Measurements from ENCODE around the gene ZFC3H1.

ZFC3H1 gene

DNA sequence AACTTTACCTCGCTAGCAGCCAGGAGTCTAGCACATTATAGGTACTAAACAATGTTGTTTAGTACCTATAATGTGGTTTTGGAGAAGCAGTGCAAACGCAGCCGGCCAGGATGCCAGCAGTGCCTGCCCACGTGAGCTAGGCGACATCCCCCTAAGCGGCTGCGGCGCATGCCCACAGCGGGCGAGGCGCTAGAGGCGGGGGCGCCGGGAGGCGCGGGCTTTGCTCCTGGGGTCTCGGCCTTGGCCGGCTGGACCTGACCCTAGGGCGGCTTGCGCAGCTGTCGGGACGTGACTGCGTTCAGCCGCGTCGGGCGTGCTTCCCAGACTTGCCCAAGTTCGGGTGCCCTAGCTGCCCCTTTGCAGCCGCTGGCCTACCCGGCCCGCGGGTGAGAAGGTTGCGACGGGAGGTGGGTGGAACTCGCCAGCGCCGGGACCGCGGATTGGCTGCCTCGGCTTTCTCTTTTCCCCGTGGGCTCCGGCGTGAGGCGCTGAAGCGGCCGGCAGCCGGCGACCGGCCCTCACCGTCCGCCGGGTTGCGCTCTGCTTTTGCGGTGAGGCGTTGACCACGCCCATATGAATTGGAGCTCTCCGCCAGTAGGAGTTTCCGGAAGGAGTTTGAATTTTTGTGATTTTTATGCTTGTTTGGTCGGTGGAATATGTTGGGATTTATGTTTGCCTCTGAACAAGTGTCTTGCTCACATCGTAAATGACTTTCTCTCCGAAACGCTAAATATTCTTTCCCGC lies 22.4 kb upstream of the ZFC3H1 start, which contains the start of gene TMEM19:
Gene TMEM19 (plus strand): TSS at position 169 of the 744 bp plus-strand sequence. CDS start 599 bp downstream, outside the sequence.
- Histone ChIP-seq H3K36me3 (ENCODE audit: control insufficient read depth, insufficient read depth, low read length) (no peaks in the 10 kb centered on the region), H3K4me2 (ENCODE audit: low read length) (peak within 1 kb of the TSS; percentile 95), H2AFZ (peak within 1 kb of the TSS; percentile 96), H3K27me3 (ENCODE audit: control insufficient read depth, insufficient read depth, low read length) (no peaks in the 10 kb centered on the region), H3K79me2 (no peaks in the 10 kb centered on the region), H3K27ac (peak within 1 kb of the TSS; percentile 82), H3K9ac (peak within 1 kb of the TSS; percentile 31), H3K4me1 (no peaks in the 10 kb centered on the region), H3K9me3 (ENCODE audit: control insufficient read depth, low read length) (no peaks in the 10 kb centered on the region), H3K4me3 (ENCODE audit: low read depth, low read length) (peak within 1 kb of the TSS; percentile 83)
- TF ChIP-seq, protein P1, sequence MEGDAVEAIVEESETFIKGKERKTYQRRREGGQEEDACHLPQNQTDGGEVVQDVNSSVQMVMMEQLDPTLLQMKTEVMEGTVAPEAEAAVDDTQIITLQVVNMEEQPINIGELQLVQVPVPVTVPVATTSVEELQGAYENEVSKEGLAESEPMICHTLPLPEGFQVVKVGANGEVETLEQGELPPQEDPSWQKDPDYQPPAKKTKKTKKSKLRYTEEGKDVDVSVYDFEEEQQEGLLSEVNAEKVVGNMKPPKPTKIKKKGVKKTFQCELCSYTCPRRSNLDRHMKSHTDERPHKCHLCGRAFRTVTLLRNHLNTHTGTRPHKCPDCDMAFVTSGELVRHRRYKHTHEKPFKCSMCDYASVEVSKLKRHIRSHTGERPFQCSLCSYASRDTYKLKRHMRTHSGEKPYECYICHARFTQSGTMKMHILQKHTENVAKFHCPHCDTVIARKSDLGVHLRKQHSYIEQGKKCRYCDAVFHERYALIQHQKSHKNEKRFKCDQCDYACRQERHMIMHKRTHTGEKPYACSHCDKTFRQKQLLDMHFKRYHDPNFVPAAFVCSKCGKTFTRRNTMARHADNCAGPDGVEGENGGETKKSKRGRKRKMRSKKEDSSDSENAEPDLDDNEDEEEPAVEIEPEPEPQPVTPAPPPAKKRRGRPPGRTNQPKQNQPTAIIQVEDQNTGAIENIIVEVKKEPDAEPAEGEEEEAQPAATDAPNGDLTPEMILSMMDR (IDR thresholded peaks at IDR 0.05): peak; percentile 27

DNA sequence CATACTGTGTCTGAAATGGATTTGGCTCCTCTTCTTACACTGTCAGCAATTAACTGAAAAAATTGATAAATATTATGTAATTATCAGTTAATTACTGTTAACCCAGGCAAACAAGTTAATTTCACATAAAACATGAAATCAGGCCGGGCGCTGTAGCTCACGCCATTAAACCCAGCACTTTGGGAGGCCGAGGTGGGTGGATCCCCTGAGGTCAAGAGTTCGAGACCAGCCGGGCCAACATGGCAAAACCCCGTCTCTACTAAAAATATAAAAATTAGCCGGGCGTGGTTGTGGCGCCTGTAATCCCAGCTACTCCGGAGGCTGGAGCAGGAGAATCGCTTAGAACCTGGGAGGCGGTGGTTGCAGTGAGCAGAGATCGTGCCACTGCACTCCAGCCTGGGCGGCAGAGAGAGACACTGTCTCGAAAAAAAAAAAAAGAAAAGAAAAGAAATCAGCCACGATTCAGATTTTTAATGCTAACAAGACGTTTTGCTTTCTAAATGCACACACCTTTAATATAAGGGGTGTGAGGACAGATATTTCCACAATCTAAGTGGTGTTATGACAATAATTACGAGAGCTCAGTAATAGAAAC lies 21.8 kb upstream of the ZFC3H1 start:
- no peaks in the 10 kb centered on the region for H3K36me3 ChIP-seq (ENCODE audit: control insufficient read depth, insufficient read depth, low read length)
- peak overlapping the region; percentile 83 for H3K4me3 ChIP-seq (ENCODE audit: low read depth, low read length)
- no peaks in the 10 kb centered on the region for H3K4me1 ChIP-seq
- TF ChIP-seq, protein P1 (IDR thresholded peaks at IDR 0.05): no peak
- H3K9me3 ChIP-seq (ENCODE audit: control insufficient read depth, low read length): no peaks in the 10 kb centered on the region
- peak overlapping the region; percentile 82 for H3K27ac ChIP-seq
- no peaks in the 10 kb centered on the region for H3K27me3 ChIP-seq (ENCODE audit: control insufficient read depth, insufficient read depth, low read length)
- H3K9ac ChIP-seq: peak overlapping the region; percentile 31
- H3K79me2 ChIP-seq: no peaks in the 10 kb centered on the region
- peak overlapping the region; percentile 96 for H2AFZ ChIP-seq
- H3K4me2 ChIP-seq (ENCODE audit: low read length): peak overlapping the region; percentile 95

DNA sequence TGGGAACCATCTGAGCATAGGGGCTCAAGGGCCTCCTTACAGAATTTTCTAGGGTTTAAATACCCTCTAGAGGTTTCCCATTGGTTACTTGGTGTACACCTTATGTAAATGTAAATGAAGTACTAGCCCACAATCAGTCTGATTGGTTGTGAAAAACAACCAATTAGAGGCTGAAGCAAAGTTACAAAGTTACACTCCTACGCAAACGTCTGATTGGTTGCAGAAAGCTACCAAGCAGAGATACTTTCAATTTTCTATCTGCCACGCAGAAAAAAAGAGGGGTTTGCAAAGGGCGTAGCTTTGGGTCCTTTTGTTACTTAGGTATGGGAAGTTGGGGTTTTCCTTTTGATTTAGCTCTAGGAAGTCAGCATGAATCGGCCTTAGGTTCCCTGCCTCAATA lies 20.4 kb upstream of the ZFC3H1 start:
- Histone ChIP-seq H3K4me1 (no peaks in the 10 kb centered on the region), H3K79me2 (no peaks in the 10 kb centered on the region), H3K27ac (no peak overlapping the region), H3K27me3 (ENCODE audit: control insufficient read depth, insufficient read depth, low read length) (no peaks in the 10 kb centered on the region), H3K4me3 (ENCODE audit: low read depth, low read length) (no peak overlapping the region), H2AFZ (peak overlapping the region; percentile 96), H3K9me3 (ENCODE audit: control insufficient read depth, low read length) (no peaks in the 10 kb centered on the region), H3K36me3 (ENCODE audit: control insufficient read depth, insufficient read depth, low read length) (no peaks in the 10 kb centered on the region), H3K9ac (no peak overlapping the region), H3K4me2 (ENCODE audit: low read length) (no peak overlapping the region)
- TF ChIP-seq, protein P1 (IDR thresholded peaks at IDR 0.05): no peak

DNA sequence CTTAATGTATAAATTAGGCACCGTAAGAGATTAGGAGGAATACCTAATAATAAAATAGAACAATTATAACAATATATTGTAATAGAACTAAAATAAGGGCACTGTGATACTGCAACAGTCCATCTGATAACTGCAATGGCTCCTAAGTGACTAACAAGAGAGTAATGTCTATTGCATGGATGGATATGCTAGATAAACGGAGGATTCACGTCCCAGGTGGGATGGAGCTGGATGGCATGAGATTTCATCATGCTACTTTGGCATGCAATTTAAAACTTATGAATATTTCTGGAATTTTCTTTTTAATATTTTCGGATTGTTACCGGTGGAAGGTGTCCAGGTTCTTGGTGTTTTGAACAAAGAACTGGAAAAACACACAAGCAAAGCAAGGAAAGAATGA lies 20.0 kb upstream of the ZFC3H1 start:
- H3K4me2 ChIP-seq (ENCODE audit: low read length): no peak overlapping the region
- H3K79me2 ChIP-seq: no peaks in the 10 kb centered on the region
- no peak overlapping the region for H3K9ac ChIP-seq
- no peaks in the 10 kb centered on the region for H3K36me3 ChIP-seq (ENCODE audit: control insufficient read depth, insufficient read depth, low read length)
- H3K4me3 ChIP-seq (ENCODE audit: low read depth, low read length): no peak overlapping the region
- H3K4me1 ChIP-seq: no peaks in the 10 kb centered on the region
- no peak overlapping the region for H3K27ac ChIP-seq
- H3K27me3 ChIP-seq (ENCODE audit: control insufficient read depth, insufficient read depth, low read length): no peaks in the 10 kb centered on the region
- TF ChIP-seq, protein P1 (IDR thresholded peaks at IDR 0.05): no peak
- no peaks in the 10 kb centered on the region for H3K9me3 ChIP-seq (ENCODE audit: control insufficient read depth, low read length)
- H2AFZ ChIP-seq: peak overlapping the region; percentile 96
